NAMALWA (cell line): ENCODE measurements around the gene ZNF740.

Source experiments
- DNase-seq: peaks from one replicate; pipeline ENCODE4 v3.0.0-alpha.2; 2015; ENCODE audit warnings: low spot score

Gene ZNF740

GRCh38 chr12:53227341-53227740 lies 46.8 kb downstream of the ZNF740 start:
- DNase-seq, result no peak

DNA sequence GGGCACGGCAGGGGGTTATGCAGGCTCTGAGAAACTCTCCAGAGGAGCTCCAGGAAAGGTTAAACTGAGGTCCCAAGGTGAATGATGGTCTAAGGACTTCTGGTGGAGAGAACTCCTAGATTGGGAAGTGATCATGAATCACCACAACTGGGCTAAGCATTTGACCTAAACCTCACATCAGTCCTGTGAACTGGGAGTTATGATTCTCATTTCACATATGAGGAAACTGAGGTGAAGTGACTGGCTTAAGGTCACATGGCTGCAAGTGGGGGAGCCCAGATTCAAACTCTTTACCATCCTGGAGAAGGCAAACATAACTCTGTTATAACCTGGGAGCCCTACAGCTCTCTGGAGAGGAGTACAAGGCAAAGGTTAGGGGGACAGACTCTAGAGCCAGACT lies 47.3 kb downstream of the ZNF740 start:
- no peak for DNase-seq

DNA sequence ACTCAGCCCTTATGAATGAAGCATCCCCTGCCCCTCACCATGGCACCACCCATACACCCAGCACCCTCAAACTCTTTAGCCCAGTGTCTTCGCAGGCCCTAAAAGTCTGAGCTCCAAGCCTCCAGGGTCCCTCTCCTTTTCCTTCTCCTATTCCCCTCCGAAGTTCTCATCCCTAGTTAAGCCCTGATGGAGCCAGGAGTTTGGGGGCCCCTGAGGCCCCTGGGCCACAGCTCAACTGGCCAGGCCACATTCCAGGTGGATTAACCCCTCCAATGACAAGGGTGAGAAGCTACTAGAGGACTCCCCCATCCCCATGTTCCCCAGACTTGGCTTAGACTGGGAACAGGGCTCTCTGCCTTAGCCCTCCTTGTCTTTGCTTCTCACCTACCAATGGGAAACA lies 48.9 kb downstream of the ZNF740 start:
- no peak for DNase-seq

- DNase-seq, result no peak
Measured at GRCh38 chr12:53230108-53230845, 49.8 kb downstream of the ZNF740 start.

GRCh38 chr12:53231671-53231920 lies 51.1 kb downstream of the ZNF740 start:
- DNase-seq, result no peak

- peak; percentile 58 for DNase-seq
Measured at GRCh38 chr12:53231921-53232645, 51.6 kb downstream of the ZNF740 start, which contains the start of gene RARG. Gene RARG (minus strand): TSS chr12:53232209. CDS start chr12:53227545, 4,664 bp downstream.

DNA sequence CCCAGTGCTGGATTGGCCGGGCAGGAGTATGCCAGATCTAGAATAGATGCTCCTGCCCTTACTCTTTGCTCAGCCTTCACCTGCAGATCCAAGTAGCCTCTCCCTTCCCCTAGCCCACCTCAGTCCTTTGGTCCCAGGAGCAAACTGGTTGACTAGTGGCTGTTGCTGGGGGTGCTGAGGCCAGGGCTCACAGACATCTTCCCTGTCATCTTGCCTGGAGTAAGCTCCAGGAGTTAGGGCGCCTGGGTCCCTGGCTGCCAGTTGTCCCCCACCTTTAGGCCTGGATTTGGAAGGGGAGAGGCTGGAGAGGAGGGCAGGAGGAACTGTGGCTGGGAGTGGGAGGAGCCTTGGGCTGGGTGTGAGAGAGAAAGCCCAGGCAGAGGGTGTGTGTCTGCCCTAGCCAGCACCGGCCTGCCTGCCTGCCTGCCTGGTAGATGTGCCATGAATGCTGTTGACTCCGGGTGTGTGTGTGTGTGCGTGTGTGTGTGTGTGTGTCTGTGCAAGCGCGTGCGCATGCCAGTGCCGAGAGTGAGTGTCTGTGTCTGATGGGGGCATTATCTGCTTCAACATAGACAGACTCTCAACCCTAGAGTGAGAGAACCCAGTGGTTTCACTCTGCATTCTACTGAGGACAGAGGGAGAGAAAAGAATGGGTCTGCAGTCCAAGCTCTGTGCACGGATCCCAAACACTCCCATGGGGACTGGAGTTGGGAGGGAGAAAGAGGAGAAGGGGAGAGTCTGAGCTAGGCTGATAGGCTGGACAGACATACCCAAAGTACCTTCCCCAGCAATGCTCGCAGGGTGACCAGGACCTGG lies 52.3 kb downstream of the ZNF740 start:
- DNase-seq, result no peak

DNA sequence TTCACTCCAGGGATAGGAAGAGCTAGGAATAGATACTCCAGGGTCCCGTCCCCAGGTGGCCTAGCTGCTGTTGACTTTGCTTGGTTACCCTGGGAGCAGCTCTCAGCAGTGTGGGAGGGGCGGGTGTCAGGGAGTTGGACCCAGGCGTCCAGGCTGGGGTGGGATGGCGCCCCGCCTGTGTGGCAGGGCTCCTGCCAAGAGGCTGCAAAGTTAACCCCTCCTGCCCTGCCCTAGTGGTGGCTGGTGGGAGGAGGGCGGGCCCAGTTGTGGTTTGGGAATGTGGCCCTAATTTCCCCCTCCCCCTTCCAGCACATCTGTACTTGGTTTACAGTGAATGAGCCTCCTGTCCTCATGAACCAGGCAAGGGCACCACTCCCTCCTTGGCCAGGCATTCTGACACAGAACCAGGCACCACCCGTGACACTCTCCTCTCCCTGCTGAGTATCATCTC lies 53.2 kb downstream of the ZNF740 start:
- no peak for DNase-seq

DNA sequence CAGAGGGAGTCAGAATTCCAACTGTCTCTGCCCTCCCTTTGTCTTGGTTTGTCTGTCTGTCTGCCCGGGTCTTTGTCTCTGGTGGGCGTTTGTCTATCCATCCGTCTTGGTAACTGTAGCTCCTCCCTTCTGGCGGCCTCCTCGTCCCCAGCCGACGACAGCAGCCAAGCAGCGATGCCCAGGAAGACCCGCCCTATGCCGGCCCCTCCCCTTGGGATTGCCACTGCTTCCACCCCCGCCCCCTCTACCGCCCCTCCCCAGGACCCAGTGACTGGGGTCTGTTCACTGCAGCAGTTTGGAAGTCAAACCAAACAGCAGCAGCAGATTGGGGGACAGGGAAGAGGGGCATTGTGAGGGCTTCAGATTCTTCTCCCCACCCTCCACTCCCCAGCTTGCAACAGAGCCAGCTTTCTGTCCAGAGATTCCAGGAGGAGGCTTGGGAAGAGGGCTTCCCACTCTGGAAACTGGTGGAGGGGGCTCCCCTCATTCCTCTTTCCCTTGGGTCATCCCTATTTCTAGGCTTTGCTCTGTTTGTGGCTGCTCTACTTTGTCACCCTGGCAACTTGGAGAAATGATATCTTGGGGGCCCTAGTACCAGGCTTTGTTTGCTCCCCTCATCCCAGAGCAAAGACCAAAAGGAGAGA lies 53.9 kb downstream of the ZNF740 start:
- no peak for DNase-seq

DNA sequence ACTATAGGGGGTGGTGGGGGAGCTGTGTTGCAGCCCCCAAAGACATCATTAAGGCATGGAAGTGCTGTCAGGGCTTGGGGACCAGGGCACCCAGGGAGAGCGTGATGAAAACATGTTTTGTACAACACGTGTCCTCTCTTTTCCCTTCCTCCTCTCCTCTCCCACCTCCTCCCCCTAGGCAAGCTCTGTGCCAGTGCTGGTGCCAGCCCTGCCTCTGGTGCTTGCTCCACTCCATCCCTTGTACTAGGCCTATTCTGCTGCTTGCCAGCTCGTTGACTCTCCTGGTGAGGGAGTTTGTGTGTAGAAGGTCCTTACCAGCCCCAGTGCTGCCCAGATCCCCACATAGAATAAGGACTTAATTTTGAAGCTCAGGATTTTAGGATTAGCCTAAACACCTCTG lies 54.6 kb downstream of the ZNF740 start:
- no peak for DNase-seq

DNA sequence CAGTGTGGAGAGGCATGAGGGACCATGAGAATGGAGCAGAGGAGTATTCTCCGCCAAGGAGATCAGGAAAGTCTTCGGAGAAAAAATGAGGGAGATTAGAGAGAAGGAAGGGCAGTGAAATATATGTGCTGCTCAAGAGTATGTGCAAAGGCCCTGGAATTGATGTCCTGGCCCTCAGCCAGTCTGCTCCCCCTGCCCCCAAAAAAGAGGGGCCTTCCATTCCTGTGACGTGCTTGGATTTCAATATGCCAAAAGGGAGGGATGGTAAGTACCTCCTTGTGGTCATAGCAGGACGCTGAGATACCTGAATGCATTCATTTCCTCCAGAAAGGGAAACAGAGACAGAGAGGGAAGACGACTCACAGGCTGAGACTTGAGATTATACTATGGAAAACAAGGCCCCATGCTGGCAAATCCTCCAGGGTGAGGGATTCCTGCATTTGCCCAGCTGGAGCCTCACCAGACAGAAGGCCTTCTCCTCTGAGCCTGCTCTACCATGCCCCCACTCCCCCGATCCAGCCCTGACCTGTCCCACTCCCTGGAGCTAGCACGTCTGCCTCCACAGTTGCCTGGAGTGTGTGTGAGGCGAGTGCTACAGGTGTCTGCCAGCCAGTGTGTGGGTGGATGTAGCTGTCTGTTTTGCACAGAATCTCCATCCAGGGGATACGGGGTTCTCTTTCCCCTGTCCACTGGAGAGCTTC lies 55.4 kb downstream of the ZNF740 start:
- no peak for DNase-seq

- no peak for DNase-seq
Measured at GRCh38 chr12:53236443-53237111, 56.1 kb downstream of the ZNF740 start.

DNA sequence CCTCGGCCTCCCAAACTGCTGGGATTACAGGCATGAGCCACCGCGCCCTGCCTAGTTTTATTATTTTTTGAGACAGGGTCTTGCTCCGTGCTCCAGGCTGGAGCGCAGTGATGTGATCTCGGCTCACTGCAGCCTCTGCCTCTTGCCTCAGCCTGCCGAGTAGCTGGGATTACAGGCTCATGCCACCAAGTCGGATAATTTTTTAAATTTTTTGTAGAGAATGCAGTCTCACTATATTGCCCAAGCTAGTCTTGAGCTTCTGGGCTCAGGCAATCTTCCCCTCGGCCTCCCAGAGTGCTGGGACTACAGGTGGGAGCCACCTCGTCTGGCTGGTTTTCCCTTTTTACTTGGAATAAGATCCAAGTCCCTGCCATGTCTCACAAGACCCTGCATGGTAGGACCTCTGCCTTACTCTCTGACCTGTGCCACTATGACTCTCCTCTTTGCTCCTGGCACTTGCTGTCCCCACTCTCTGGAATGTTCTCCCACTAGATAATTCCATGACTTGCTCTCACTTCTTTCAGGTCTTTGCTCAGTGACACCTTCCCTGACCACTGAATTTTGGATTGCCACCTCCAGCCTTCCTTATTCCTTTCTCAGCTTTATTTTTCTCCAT lies 59.2 kb downstream of the ZNF740 start:
- no peak for DNase-seq

- no peak for DNase-seq
Measured at GRCh38 chr12:53241623-53242412, 61.3 kb downstream of the ZNF740 start.

DNA sequence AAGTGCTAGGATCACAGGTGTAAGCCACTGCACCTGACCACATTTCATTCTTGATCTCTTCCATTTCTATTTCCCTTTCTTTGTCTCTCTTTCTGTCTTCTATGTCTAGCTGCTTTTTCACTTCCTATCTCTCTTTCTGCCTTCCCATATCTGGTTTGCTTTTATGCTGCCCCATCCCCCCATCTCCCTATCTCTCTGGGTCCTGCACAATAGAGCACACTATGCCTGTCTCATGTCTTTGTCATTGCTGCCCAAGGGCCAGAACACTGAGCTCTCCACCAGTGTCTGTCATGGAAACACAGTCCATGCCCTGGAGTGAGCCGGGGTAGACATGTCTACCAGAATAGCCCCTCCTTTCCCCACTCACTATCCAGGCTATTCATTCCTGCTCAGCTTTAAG lies 63.8 kb downstream of the ZNF740 start:
- DNase-seq, result no peak
